ENCODE results near the gene PTGDR. TPM values are rescaled to one million over a fixed set of nuclear protein-coding genes. Genes with fewer than 3 reads are reported as not detected.

Gene PTGDR
- polyA plus RNA-seq, 1 donor from 2014 or later = 0.10 TPM

DNA sequence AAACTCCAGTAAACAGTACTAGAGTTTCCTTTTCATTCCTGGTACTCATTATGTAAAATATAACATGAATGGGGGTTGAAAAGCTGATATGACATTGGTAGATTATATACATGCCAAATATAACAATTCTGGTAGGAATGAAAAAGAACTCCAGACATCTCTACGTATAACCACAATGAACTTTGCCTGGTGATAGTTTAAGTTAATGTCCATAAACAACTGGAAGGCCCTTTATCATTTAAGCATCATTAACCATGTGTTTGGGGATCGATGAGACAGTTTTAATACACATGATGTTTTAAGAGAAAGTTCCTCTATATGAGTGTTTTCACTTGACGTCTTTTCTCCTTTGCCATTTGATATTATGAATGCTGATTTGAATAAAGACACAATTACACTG, 52.4 kb downstream of the PTGDR start:
- no peak for TF ChIP-seq MXI1 (conservative IDR thresholded peaks at IDR 0.05; ENCODE audit: poor library complexity, severe bottlenecking)
- TF ChIP-seq, protein P1, sequence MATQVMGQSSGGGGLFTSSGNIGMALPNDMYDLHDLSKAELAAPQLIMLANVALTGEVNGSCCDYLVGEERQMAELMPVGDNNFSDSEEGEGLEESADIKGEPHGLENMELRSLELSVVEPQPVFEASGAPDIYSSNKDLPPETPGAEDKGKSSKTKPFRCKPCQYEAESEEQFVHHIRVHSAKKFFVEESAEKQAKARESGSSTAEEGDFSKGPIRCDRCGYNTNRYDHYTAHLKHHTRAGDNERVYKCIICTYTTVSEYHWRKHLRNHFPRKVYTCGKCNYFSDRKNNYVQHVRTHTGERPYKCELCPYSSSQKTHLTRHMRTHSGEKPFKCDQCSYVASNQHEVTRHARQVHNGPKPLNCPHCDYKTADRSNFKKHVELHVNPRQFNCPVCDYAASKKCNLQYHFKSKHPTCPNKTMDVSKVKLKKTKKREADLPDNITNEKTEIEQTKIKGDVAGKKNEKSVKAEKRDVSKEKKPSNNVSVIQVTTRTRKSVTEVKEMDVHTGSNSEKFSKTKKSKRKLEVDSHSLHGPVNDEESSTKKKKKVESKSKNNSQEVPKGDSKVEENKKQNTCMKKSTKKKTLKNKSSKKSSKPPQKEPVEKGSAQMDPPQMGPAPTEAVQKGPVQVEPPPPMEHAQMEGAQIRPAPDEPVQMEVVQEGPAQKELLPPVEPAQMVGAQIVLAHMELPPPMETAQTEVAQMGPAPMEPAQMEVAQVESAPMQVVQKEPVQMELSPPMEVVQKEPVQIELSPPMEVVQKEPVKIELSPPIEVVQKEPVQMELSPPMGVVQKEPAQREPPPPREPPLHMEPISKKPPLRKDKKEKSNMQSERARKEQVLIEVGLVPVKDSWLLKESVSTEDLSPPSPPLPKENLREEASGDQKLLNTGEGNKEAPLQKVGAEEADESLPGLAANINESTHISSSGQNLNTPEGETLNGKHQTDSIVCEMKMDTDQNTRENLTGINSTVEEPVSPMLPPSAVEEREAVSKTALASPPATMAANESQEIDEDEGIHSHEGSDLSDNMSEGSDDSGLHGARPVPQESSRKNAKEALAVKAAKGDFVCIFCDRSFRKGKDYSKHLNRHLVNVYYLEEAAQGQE (IDR thresholded peaks at IDR 0.05; ENCODE audit: borderline replicate concordance) = no peak
- no peak for TF ChIP-seq EP300 (conservative IDR thresholded peaks at IDR 0.05; ENCODE audit: poor library complexity, severe bottlenecking)
- no peak for TF ChIP-seq RAD21 (conservative IDR thresholded peaks at IDR 0.05)
- TF ChIP-seq SMC3 (conservative IDR thresholded peaks at IDR 0.05; ENCODE audit: poor library complexity) = no peak
- TF ChIP-seq TAF1 (IDR thresholded peaks at IDR 0.05; ENCODE audit: low read depth) = no peak
- no peak for TF ChIP-seq POLR2AphosphoS5 (IDR thresholded peaks at IDR 0.05)
- TF ChIP-seq, protein P2, sequence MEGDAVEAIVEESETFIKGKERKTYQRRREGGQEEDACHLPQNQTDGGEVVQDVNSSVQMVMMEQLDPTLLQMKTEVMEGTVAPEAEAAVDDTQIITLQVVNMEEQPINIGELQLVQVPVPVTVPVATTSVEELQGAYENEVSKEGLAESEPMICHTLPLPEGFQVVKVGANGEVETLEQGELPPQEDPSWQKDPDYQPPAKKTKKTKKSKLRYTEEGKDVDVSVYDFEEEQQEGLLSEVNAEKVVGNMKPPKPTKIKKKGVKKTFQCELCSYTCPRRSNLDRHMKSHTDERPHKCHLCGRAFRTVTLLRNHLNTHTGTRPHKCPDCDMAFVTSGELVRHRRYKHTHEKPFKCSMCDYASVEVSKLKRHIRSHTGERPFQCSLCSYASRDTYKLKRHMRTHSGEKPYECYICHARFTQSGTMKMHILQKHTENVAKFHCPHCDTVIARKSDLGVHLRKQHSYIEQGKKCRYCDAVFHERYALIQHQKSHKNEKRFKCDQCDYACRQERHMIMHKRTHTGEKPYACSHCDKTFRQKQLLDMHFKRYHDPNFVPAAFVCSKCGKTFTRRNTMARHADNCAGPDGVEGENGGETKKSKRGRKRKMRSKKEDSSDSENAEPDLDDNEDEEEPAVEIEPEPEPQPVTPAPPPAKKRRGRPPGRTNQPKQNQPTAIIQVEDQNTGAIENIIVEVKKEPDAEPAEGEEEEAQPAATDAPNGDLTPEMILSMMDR (IDR thresholded peaks at IDR 0.05; ENCODE audit: poor library complexity, severe bottlenecking) = no peak
- no peak for TF ChIP-seq EZH2 (IDR thresholded peaks at IDR 0.05; ENCODE audit: borderline replicate concordance, insufficient read depth, low read length, poor library complexity, severe bottlenecking)
- Histone ChIP-seq H3K79me2 (replicated peaks; ENCODE audit: insufficient read depth, low read length) (no peaks in the 10 kb centered on the region), H4K20me1 (ENCODE audit: insufficient read depth) (no peaks in the 10 kb centered on the region), H3K4me3 (ENCODE audit: low read length) (no peak overlapping the region), H3K27ac (ENCODE audit: low read length) (no peak overlapping the region), H3K9ac (ENCODE audit: low read length) (no peak overlapping the region), H3K9me3 (ENCODE audit: low read length) (no peaks in the 10 kb centered on the region), H3K27me3 (ENCODE audit: insufficient read depth, low read depth, low read length) (peaks cover 27% of the 10 kb centered on the region), H3K9me2 (ENCODE audit: insufficient read depth, low read length) (no peaks in the 10 kb centered on the region), H3K4me2 (ENCODE audit: low read length) (no peak overlapping the region), H2AFZ (ENCODE audit: low read depth, low read length) (no peak overlapping the region), H3F3A (ENCODE audit: insufficient read depth, low read length, poor library complexity, severe bottlenecking) (no peaks in the 10 kb centered on the region), H3K36me3 (ENCODE audit: insufficient read depth, low read length) (no peaks in the 10 kb centered on the region)

DNA sequence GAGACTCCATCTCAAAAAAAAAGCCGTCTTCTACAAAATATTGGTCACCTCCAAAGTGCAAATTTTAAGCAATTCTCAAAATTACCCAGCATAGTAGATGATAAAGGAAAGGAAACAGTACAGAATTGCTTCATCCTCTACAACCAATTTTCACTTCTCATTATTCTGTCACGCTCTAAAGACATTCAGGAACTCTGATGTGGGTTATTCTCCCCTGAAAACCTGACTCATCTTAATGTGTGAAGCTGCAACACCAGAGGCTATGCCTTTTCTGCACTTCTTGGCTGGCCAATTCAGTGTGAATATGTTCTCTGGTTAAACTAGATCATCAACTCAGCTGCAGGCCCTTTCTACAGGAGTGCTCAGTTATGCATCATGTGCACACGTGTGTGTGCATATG, 57.6 kb downstream of the PTGDR start:
- H3K27me3 ChIP-seq (ENCODE audit: insufficient read depth, low read depth, low read length) = no peaks in the 10 kb centered on the region
- no peak for TF ChIP-seq TAF1 (IDR thresholded peaks at IDR 0.05; ENCODE audit: low read depth)
- no peak overlapping the region for H3K4me2 ChIP-seq (ENCODE audit: low read length)

DNA sequence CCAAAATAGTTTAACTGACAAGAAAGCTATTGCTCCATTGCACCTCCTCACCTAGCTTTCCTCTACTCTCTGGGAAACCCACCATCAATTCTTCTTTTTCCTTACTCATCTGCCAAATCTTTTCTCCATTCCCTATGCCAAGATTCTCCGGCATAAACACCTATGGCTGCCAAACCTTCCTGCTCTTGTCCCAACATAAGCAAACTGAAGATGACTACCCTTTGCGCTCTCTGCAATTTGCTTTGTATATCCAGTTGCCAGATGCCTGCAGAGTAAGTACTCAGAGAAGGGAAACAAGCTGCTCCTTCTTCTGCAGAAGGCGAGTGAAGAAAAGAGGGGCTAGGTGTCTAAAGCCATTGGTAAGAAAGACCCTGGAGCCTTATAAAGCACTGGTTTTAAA, 58.1 kb downstream of the PTGDR start:
- H3F3A ChIP-seq (ENCODE audit: insufficient read depth, low read length, poor library complexity, severe bottlenecking) = no peaks in the 10 kb centered on the region
- H3K9me3 ChIP-seq (ENCODE audit: low read length) = no peaks in the 10 kb centered on the region
- H4K20me1 ChIP-seq (ENCODE audit: insufficient read depth) = no peaks in the 10 kb centered on the region
- TF ChIP-seq, protein P1 (IDR thresholded peaks at IDR 0.05; ENCODE audit: borderline replicate concordance) = no peak
- TF ChIP-seq SMC3 (conservative IDR thresholded peaks at IDR 0.05; ENCODE audit: poor library complexity) (no peak), RAD21 (conservative IDR thresholded peaks at IDR 0.05) (no peak), EZH2 (IDR thresholded peaks at IDR 0.05; ENCODE audit: borderline replicate concordance, insufficient read depth, low read length, poor library complexity, severe bottlenecking) (no peak), EP300 (conservative IDR thresholded peaks at IDR 0.05; ENCODE audit: poor library complexity, severe bottlenecking) (no peak), TAF1 (IDR thresholded peaks at IDR 0.05; ENCODE audit: low read depth) (no peak), POLR2AphosphoS5 (IDR thresholded peaks at IDR 0.05) (no peak), MXI1 (conservative IDR thresholded peaks at IDR 0.05; ENCODE audit: poor library complexity, severe bottlenecking) (no peak)
- TF ChIP-seq, protein P2 (IDR thresholded peaks at IDR 0.05; ENCODE audit: poor library complexity, severe bottlenecking) = no peak
- no peaks in the 10 kb centered on the region for H3K27me3 ChIP-seq (ENCODE audit: insufficient read depth, low read depth, low read length)
- no peak overlapping the region for H3K9ac ChIP-seq (ENCODE audit: low read length)
- H3K27ac ChIP-seq (ENCODE audit: low read length) = no peak overlapping the region
- H3K4me2 ChIP-seq (ENCODE audit: low read length) = no peak overlapping the region
- H3K9me2 ChIP-seq (ENCODE audit: insufficient read depth, low read length) = no peaks in the 10 kb centered on the region
- H3K36me3 ChIP-seq (ENCODE audit: insufficient read depth, low read length) = no peaks in the 10 kb centered on the region
- no peaks in the 10 kb centered on the region for H3K79me2 ChIP-seq (replicated peaks; ENCODE audit: insufficient read depth, low read length)
- no peak overlapping the region for H3K4me3 ChIP-seq (ENCODE audit: low read length)
- no peak overlapping the region for H2AFZ ChIP-seq (ENCODE audit: low read depth, low read length)

More for the DNA sequence above, 57.6 kb downstream of the PTGDR start:
- Histone ChIP-seq H3K4me3 (ENCODE audit: low read length) (no peak overlapping the region), H3K9ac (ENCODE audit: low read length) (no peak overlapping the region), H3K27ac (ENCODE audit: low read length) (no peak overlapping the region), H4K20me1 (ENCODE audit: insufficient read depth) (no peaks in the 10 kb centered on the region), H2AFZ (ENCODE audit: low read depth, low read length) (no peak overlapping the region), H3K9me3 (ENCODE audit: low read length) (no peaks in the 10 kb centered on the region), H3F3A (ENCODE audit: insufficient read depth, low read length, poor library complexity, severe bottlenecking) (no peaks in the 10 kb centered on the region), H3K9me2 (ENCODE audit: insufficient read depth, low read length) (no peaks in the 10 kb centered on the region), H3K79me2 (replicated peaks; ENCODE audit: insufficient read depth, low read length) (no peaks in the 10 kb centered on the region), H3K36me3 (ENCODE audit: insufficient read depth, low read length) (no peaks in the 10 kb centered on the region)
